HepG2 (cell line): ENCODE results near the gene P3H3. TPM values are rescaled to one million over a fixed set of nuclear protein-coding genes. Genes with fewer than 3 reads are reported as not detected.

Experiments used
- CAMTA2 ChIP-seq: sonication (generic); formaldehyde crosslinking; IDR thresholded peaks from 2 replicates; pipeline ENCODE4 v1.4.0; 2020; ENCODE audit warnings: mild to moderate bottlenecking, missing genetic modification reagents, borderline replicate concordance
- CSRNP1 ChIP-seq: sonication (generic); formaldehyde crosslinking; IDR thresholded peaks from 2 replicates; pipeline ENCODE4 v1.8.1; 2023; ENCODE audit warnings: mild to moderate bottlenecking, missing genetic modification reagents
- GLI4 ChIP-seq: sonication (generic); formaldehyde crosslinking; IDR thresholded peaks from 2 replicates; pipeline ENCODE4 v1.5.1; 2020; ENCODE audit warnings: missing genetic modification reagents, mild to moderate bottlenecking, moderate library complexity, borderline replicate concordance
- IKZF1 ChIP-seq: fragments of 450-650 bp; IDR thresholded peaks from 2 replicates; pipeline ENCODE4 v1.7.1; 2016
- JUNB ChIP-seq: sonication (generic); formaldehyde crosslinking; IDR thresholded peaks from 2 replicates; pipeline ENCODE4 v1.8.0; 2022; ENCODE audit warnings: missing genetic modification reagents, mild to moderate bottlenecking, borderline replicate concordance
- KDM6A ChIP-seq: IDR thresholded peaks from 2 replicates; pipeline ENCODE4 v1.6.1; 2016; ENCODE audit warnings: low read depth
- PAXIP1 ChIP-seq: sonication (generic); formaldehyde crosslinking; conservative IDR thresholded peaks from 2 replicates; pipeline ENCODE4 v1.4.0; 2020; ENCODE audit warnings: mild to moderate bottlenecking, missing genetic modification reagents, moderate library complexity
- SOX13 ChIP-seq, 3 experiments: fragments of 450-650 bp in 1 of 3; sonication (generic) in 1 of 3; formaldehyde crosslinking in 1 of 3; IDR thresholded peaks in 2 of 3; conservative IDR thresholded peaks in 1 of 3; 2 replicates each; pipeline versions ENCODE4 v1.5.0 to v1.6.1; 2016 to 2020; ENCODE audit warnings: antibody characterized with exemption in 1 of 3, mild to moderate bottlenecking in 1 of 3, missing compliant biosample characterization in 1 of 3, missing genetic modification reagents in 1 of 3, moderate library complexity in 1 of 3
- SYNCRIP ChIP-seq: fragments of 200-400 bp; formaldehyde crosslinking; IDR thresholded peaks from 2 replicates; pipeline ENCODE4 v1.6.1; 2018; ENCODE audit warnings: mild to moderate bottlenecking, low read depth, low read length; ENCODE audit not compliant: insufficient read depth
- THAP11 ChIP-seq: IDR thresholded peaks from 2 replicates; pipeline ENCODE4 v1.6.1; 2016; ENCODE audit warnings: missing biosample characterization, missing genetic modification reagents
- THYN1 ChIP-seq: sonication (generic); formaldehyde crosslinking; IDR thresholded peaks from 2 replicates; pipeline ENCODE4 v1.8.1; 2023; ENCODE audit warnings: low read depth, mild to moderate bottlenecking, moderate library complexity, missing genetic modification reagents, borderline replicate concordance
- ZNF280B ChIP-seq: sonication (generic); formaldehyde crosslinking; IDR thresholded peaks from 2 replicates; pipeline ENCODE4 v1.5.0; 2020; ENCODE audit warnings: missing genetic modification reagents, mild to moderate bottlenecking, borderline replicate concordance
- ZNF335 ChIP-seq: sonication (generic); formaldehyde crosslinking; IDR thresholded peaks from 2 replicates; pipeline ENCODE4 v1.4.0; 2020; ENCODE audit warnings: missing genetic modification reagents
- ZNF546 ChIP-seq: sonication (generic); formaldehyde crosslinking; conservative IDR thresholded peaks from 2 replicates; pipeline ENCODE4 v1.8.1; 2023; ENCODE audit warnings: mild to moderate bottlenecking, missing genetic modification reagents
- ZNF562 ChIP-seq: sonication (generic); formaldehyde crosslinking; IDR thresholded peaks from 2 replicates; pipeline ENCODE4 v1.8.0; 2022; ENCODE audit warnings: missing genetic modification reagents, borderline replicate concordance
- ZNF563 ChIP-seq: sonication (generic); formaldehyde crosslinking; IDR thresholded peaks from 2 replicates; pipeline ENCODE4 v1.8.0; 2022; ENCODE audit warnings: mild to moderate bottlenecking, moderate library complexity, missing genetic modification reagents
- polyA plus RNA-seq, 8 experiments: library from polyadenylated mRNA; depleted of rRNA in 3 of 8; stranded (reverse) in 7 of 8; unstranded in 1 of 8; fragments of >200 nt; fragmentation: Illumina TruSeq in 4 of 8; extraction: Trizol in 4 of 8; gene quantifications; 2 replicates each; pipeline versions ENCODE4 v1.2.1 to v1.2.3, GENCODE V29; 2011 to 2016; ENCODE audit warnings: low read depth in 4 of 8, missing spikeins in 1 of 8, mixed read lengths in 1 of 8; ENCODE audit not compliant: insufficient read depth in 1 of 8
- total RNA-seq, 5 experiments: library from RNA; depleted of rRNA; stranded (reverse); fragments of >200 nt; fragmentation: Illumina TruSeq; extraction: Trizol; gene quantifications; 2 replicates each; pipeline ENCODE4 v1.2.3, GENCODE V29; 2016; ENCODE audit warnings: low read depth in 1 of 5
- TF ChIP-seq, protein P1 (sequence below): sonication (generic); formaldehyde crosslinking; IDR thresholded peaks from 2 replicates; pipeline ENCODE4 v1.4.0; 2020; ENCODE audit warnings: missing genetic modification reagents
- TF ChIP-seq, protein P2 (sequence below): IDR thresholded peaks from 2 replicates; pipeline ENCODE4 v1.6.1; 2016

The P3H3 gene
- total and polyA plus RNA-seq, 2 of the 13 experiments (the other 11 are each of a cell fraction or from before 2014, with no cell fraction given) = 20.1 to 20.5 TPM

GRCh38 chr12:6867413-6868210, 39.4 kb downstream of the P3H3 start, which contains the start of gene TPI1 (continued):
- TF ChIP-seq CSRNP1 (CRISPR knock-in tag) = 0 out of 2 replicates have a peak, but pooled peaks have one; percentile 84
- TF ChIP-seq, protein P1, sequence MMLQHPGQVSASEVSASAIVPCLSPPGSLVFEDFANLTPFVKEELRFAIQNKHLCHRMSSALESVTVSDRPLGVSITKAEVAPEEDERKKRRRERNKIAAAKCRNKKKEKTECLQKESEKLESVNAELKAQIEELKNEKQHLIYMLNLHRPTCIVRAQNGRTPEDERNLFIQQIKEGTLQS (CRISPR knock-in tag) = no peak; the same call in 1 of the 2 replicates
- 0 out of 2 replicates have a peak, but pooled peaks have one; percentile 61 for TF ChIP-seq JUNB (CRISPR knock-in tag)
- 0 out of 2 replicates have a peak, but pooled peaks have one; percentile 40 for TF ChIP-seq ZNF335
- TF ChIP-seq, protein P2, sequence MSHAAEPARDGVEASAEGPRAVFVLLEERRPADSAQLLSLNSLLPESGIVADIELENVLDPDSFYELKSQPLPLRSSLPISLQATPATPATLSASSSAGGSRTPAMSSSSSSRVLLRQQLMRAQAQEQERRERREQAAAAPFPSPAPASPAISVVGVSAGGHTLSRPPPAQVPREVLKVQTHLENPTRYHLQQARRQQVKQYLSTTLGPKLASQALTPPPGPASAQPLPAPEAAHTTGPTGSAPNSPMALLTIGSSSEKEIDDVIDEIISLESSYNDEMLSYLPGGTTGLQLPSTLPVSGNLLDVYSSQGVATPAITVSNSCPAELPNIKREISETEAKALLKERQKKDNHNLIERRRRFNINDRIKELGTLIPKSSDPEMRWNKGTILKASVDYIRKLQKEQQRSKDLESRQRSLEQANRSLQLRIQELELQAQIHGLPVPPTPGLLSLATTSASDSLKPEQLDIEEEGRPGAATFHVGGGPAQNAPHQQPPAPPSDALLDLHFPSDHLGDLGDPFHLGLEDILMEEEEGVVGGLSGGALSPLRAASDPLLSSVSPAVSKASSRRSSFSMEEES = peak; percentile 55; the same call in 1 of the 2 replicates
- TF ChIP-seq SYNCRIP = no peak
- TF ChIP-seq CAMTA2 = no peak; the same call in 1 of the 2 replicates
- TF ChIP-seq PAXIP1 (CRISPR knock-in tag) = 0 out of 2 replicates have a peak, but pooled peaks have one; percentile 3
- no peak for TF ChIP-seq IKZF1
- TF ChIP-seq ZNF280B (CRISPR knock-in tag) = 0 out of 2 replicates have a peak, but pooled peaks have one; percentile 37
- TF ChIP-seq THAP11 (CRISPR knock-in tag) = peak; percentile 67
- TF ChIP-seq ZNF546 (CRISPR knock-in tag) = peak; percentile 70; the same call in 1 of the 2 replicates
- no peak for TF ChIP-seq THYN1 (CRISPR knock-in tag)
- 0 out of 2 replicates have a peak, but pooled peaks have one; percentile 23 for TF ChIP-seq SOX13 (IDR thresholded peaks at IDR 0.05)
- no peak; a peak in 1 of 4 replicates for TF ChIP-seq SOX13 (CRISPR knock-in tag; conservative IDR thresholded peaks at IDR 0.05 in 1 of 2, IDR thresholded peaks at IDR 0.05 in 1 of 2)
- no peak for TF ChIP-seq KDM6A (CRISPR knock-in tag)
- TF ChIP-seq GLI4 = 0 out of 2 replicates have a peak, but pooled peaks have one; percentile 69
- TF ChIP-seq ZNF563 (CRISPR knock-in tag) = peak; percentile 60; the same call in 1 of the 2 replicates
- no peak for TF ChIP-seq ZNF562 (CRISPR knock-in tag)
